ENCODE data around the gene CD27. TPM values are rescaled to one million over a fixed set of nuclear protein-coding genes. Genes with fewer than 3 reads are reported as not detected.

Gene CD27
- total and polyA plus RNA-seq, 9 of the 15 experiments (the other 6 are each of a cell fraction or from before 2014, with no cell fraction given): 0.24 TPM; not detected in 8

GRCh38 chr12:6493497-6494257 is 48.9 kb downstream of the CD27 start, which contains the start of gene NCAPD2 (continued):
- no peak for TF ChIP-seq CUX1 (CRISPR knock-in tag; IDR thresholded peaks at IDR 0.05)
- no peak for TF ChIP-seq MEF2D (tag; conservative IDR thresholded peaks at IDR 0.05; ENCODE audit: low read depth)
- TF ChIP-seq, protein P1, sequence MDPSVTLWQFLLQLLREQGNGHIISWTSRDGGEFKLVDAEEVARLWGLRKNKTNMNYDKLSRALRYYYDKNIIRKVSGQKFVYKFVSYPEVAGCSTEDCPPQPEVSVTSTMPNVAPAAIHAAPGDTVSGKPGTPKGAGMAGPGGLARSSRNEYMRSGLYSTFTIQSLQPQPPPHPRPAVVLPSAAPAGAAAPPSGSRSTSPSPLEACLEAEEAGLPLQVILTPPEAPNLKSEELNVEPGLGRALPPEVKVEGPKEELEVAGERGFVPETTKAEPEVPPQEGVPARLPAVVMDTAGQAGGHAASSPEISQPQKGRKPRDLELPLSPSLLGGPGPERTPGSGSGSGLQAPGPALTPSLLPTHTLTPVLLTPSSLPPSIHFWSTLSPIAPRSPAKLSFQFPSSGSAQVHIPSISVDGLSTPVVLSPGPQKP (CRISPR knock-in tag; IDR thresholded peaks at IDR 0.05): no peak
- no peak for TF ChIP-seq RBBP5 (IDR thresholded peaks at IDR 0.05; ENCODE audit: borderline replicate concordance, insufficient read depth, low read length, poor library complexity, severe bottlenecking)
- TF ChIP-seq, protein P2, sequence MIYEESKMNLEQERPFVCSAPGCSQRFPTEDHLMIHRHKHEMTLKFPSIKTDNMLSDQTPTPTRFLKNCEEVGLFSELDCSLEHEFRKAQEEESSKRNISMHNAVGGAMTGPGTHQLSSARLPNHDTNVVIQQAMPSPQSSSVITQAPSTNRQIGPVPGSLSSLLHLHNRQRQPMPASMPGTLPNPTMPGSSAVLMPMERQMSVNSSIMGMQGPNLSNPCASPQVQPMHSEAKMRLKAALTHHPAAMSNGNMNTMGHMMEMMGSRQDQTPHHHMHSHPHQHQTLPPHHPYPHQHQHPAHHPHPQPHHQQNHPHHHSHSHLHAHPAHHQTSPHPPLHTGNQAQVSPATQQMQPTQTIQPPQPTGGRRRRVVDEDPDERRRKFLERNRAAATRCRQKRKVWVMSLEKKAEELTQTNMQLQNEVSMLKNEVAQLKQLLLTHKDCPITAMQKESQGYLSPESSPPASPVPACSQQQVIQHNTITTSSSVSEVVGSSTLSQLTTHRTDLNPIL (CRISPR knock-in tag; IDR thresholded peaks at IDR 0.05): no peak
- TF ChIP-seq NFE2 (IDR thresholded peaks at IDR 0.05; ENCODE audit: low read depth): no peak
- TF ChIP-seq MAX (CRISPR knock-in tag; IDR thresholded peaks at IDR 0.05): peak; percentile 84
- TF ChIP-seq POLR2G (IDR thresholded peaks at IDR 0.05; ENCODE audit: low read depth, low read length): peak; percentile 88
- TF ChIP-seq PRMT5 (CRISPR knock-in tag; IDR thresholded peaks at IDR 0.05): no peak
- no peak for TF ChIP-seq NONO (IDR thresholded peaks at IDR 0.05; ENCODE audit: low read depth in 2 of 2, low read length in 1 of 2)
- no peak for TF ChIP-seq ZNF695 (CRISPR knock-in tag; IDR thresholded peaks at IDR 0.05)
- TF ChIP-seq POLR2AphosphoS2 (IDR thresholded peaks at IDR 0.05; ENCODE audit: low read length): no peak
- TF ChIP-seq HDAC2 (IDR thresholded peaks at IDR 0.05): peak; percentile 24; the same call in 1 of the 2 replicates
- TF ChIP-seq UBTF (IDR thresholded peaks at IDR 0.05; ENCODE audit: borderline replicate concordance in 1 of 2, low read depth in 2 of 2, low read length in 2 of 2): no peak
- TF ChIP-seq SMAD3 (CRISPR knock-in tag; conservative IDR thresholded peaks at IDR 0.05): no peak
- TF ChIP-seq MCM5 (IDR thresholded peaks at IDR 0.05; ENCODE audit: low read depth): no peak
- 0 out of 2 replicates have a peak, but pooled peaks have one; percentile 7 for TF ChIP-seq LCOR (CRISPR knock-in tag; IDR thresholded peaks at IDR 0.05)

All from K562 (cell line).